ENCODE results near the gene CLASRP.
A peak's percentile ranks its signal among the peaks of the same experiment; 100 is the strongest.

The CLASRP gene

GRCh38 chr19:45021971-45022370, 16.9 kb upstream of the CLASRP start:
- DNase-seq (ENCODE audit: low read depth in 2 of 2) = no peak

- no peak for DNase-seq (ENCODE audit: low read depth in 2 of 2)
Measured at GRCh38 chr19:45023048-45023447, 15.8 kb upstream of the CLASRP start.

- no peak for DNase-seq (ENCODE audit: low read depth in 2 of 2)
Measured at GRCh38 chr19:45025264-45025663, 13.6 kb upstream of the CLASRP start.

- DNase-seq (ENCODE audit: low read depth in 2 of 2) = no peak
Measured at GRCh38 chr19:45027371-45027770, 11.5 kb upstream of the CLASRP start.

GRCh38 chr19:45030825-45031224, 8.0 kb upstream of the CLASRP start:
- DNase-seq (ENCODE audit: low read depth in 2 of 2) = no peak

- DNase-seq (ENCODE audit: low read depth in 2 of 2) = no peak
Measured at GRCh38 chr19:45032421-45032820, 6.4 kb upstream of the CLASRP start.

- DNase-seq (ENCODE audit: low read depth in 2 of 2) = no peak
Measured at GRCh38 chr19:45035755-45036154, 3.1 kb upstream of the CLASRP start.

- no peak for DNase-seq (ENCODE audit: low read depth in 2 of 2)
Measured at GRCh38 chr19:45037393-45038169, 1.3 kb upstream of the CLASRP start.

GRCh38 chr19:45040059-45040771, 1.4 kb downstream of the CLASRP start:
- no peak for DNase-seq (ENCODE audit: low read depth in 2 of 2)

- DNase-seq (ENCODE audit: low read depth in 2 of 2) = no peak
Measured at GRCh38 chr19:45041125-45041524, 2.3 kb downstream of the CLASRP start.

- no peak for DNase-seq (ENCODE audit: low read depth in 2 of 2)
Measured at GRCh38 chr19:45045671-45046353, 7.0 kb downstream of the CLASRP start.

- DNase-seq (ENCODE audit: low read depth in 2 of 2) = no peak
Measured at GRCh38 chr19:45046355-45046754, 7.5 kb downstream of the CLASRP start.

- DNase-seq (ENCODE audit: low read depth in 2 of 2) = no peak
Measured at GRCh38 chr19:45047188-45047797, 8.4 kb downstream of the CLASRP start.

- DNase-seq (ENCODE audit: low read depth in 2 of 2) = no peak
Measured at GRCh38 chr19:45049073-45049736, 10.4 kb downstream of the CLASRP start.

GRCh38 chr19:45050036-45050435, 11.2 kb downstream of the CLASRP start:
- no peak for DNase-seq (ENCODE audit: low read depth in 2 of 2)

GRCh38 chr19:45051929-45052579, 13.2 kb downstream of the CLASRP start:
- DNase-seq (ENCODE audit: low read depth in 2 of 2) = no peak

GRCh38 chr19:45056831-45057230, 18.0 kb downstream of the CLASRP start:
- no peak for DNase-seq (ENCODE audit: low read depth in 2 of 2)

- no peak for DNase-seq (ENCODE audit: low read depth in 2 of 2)
Measured at GRCh38 chr19:45057444-45057843, 18.6 kb downstream of the CLASRP start.

GRCh38 chr19:45058622-45059159, 19.8 kb downstream of the CLASRP start:
- no peak for DNase-seq (ENCODE audit: low read depth in 2 of 2)

GRCh38 chr19:45059258-45059965, 20.6 kb downstream of the CLASRP start:
- DNase-seq (ENCODE audit: low read depth in 2 of 2) = peak; percentile 79 to 84

Measured in activated CD4-positive, alpha-beta T cell treated with anti-CD3 and anti-CD28 coated beads for 24 hours (primary cell).